ENCODE results near the gene RAVER2. TPM values are rescaled to one million over a fixed set of nuclear protein-coding genes. Genes with fewer than 3 reads are reported as not detected.
"Not testable (repeated sequence)": the region's sequence is repeated elsewhere in the genome, so short reads cannot be mapped to it uniquely, and the experiment has no call there.

Gene RAVER2
- total RNA-seq, 2 donors from 2014 or later: 6.9 to 8.8 TPM

DNA sequence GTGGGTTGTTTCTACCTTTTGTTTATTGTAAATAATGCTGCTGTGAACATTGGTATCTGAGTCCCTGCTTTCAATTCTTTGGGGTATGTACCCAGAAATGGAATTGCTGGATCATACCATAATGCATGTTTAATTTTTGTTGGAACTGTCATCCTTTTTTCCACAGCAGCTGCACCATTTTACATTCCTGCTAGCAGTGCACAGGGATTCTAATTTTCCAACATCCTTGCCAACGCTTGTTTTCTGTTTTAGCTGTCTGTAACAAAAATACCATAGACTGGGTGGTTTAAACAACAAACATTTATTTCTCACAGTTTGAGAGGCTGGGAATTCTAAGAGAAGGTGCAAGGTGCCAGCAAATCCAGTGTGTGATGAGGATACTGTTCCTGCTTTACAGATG lies 65.1 kb downstream of the RAVER2 start:
- Histone ChIP-seq H3K4me1 (no peaks in the 10 kb centered on the region), H3K9me3 (no peaks in the 10 kb centered on the region), H3K36me3 (replicated peaks in 1 of 2; ENCODE audit: insufficient read depth in 1 of 2, low read depth in 2 of 2) (no peaks in the 10 kb centered on the region), H3K27me3 (no peaks in the 10 kb centered on the region), H3K4me3 (no peak overlapping the region), H3K27ac (no peak overlapping the region)
- TF ChIP-seq CTCF (IDR thresholded peaks at IDR 0.05): no peak
- TF ChIP-seq POLR2A (IDR thresholded peaks at IDR 0.05): no peak
- intact Hi-C loops (cut with DNase I): no loop called here
- no peak for DNase-seq
- ATAC-seq: no peak
- 91 to 100% methylated on average over 1 of the region's 1 CpG for WGBS, 2 donors

- 91 to 93% methylated on average over 6 of the region's 6 CpGs for WGBS, 2 donors
- Histone ChIP-seq H3K4me1 (no peaks in the 10 kb centered on the region), H3K9me3 (no peaks in the 10 kb centered on the region), H3K4me3 (no peak overlapping the region), H3K27me3 (no peaks in the 10 kb centered on the region), H3K27ac (no peak overlapping the region), H3K36me3 (replicated peaks in 1 of 2; ENCODE audit: insufficient read depth in 1 of 2, low read depth in 2 of 2) (no peaks in the 10 kb centered on the region)
- no peak for TF ChIP-seq CTCF (IDR thresholded peaks at IDR 0.05)
- no peak for TF ChIP-seq POLR2A (IDR thresholded peaks at IDR 0.05)
- intact Hi-C loops (cut with DNase I): no loop called here
- no peak for DNase-seq
- no peak for ATAC-seq
Measured at GRCh38 chr1:64811131-64811530, 66.3 kb downstream of the RAVER2 start.

DNA sequence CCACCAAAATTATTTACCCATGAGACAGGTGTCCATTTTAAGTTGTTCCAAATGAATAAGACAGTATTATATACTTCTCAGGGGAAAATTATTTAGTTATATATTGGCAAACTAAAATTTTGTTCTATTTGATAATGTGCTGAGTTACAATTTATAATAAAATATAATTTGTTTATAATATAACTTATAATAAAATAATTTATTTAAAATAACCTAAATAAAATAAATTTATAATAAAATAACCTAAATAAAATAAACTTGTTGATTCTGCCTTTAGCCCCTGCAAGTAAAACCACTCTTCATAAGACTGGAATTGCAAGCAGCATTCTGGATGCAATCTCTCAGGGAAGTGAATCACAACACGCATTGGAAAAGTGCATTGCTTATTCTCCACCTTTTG lies 69.6 kb downstream of the RAVER2 start:
- DNase-seq (no peak), ATAC-seq (no peak)
- 84 to 100% methylated on average over 1 of the region's 1 CpG for WGBS, 2 donors
- Histone ChIP-seq H3K36me3 (replicated peaks in 1 of 2; ENCODE audit: insufficient read depth in 1 of 2, low read depth in 2 of 2) (no peaks in the 10 kb centered on the region), H3K4me3 (no peak overlapping the region), H3K9me3 (no peaks in the 10 kb centered on the region), H3K27ac (no peak overlapping the region), H3K4me1 (no peaks in the 10 kb centered on the region), H3K27me3 (no peaks in the 10 kb centered on the region)
- TF ChIP-seq CTCF (IDR thresholded peaks at IDR 0.05) (no peak), POLR2A (IDR thresholded peaks at IDR 0.05) (no peak)
- intact Hi-C loops (cut with DNase I): no loop called here

- ATAC-seq; H3K36me3 ChIP-seq (replicated peaks in 1 of 2; ENCODE audit: insufficient read depth in 1 of 2, low read depth in 2 of 2); H3K27ac ChIP-seq; H3K9me3 ChIP-seq; H3K27me3 ChIP-seq; intact Hi-C loops (cut with DNase I); H3K4me3 ChIP-seq; DNase-seq; H3K4me1 ChIP-seq: not testable (repeated sequence)
- WGBS, 2 donors: 91 to 92% methylated on average over 5 of the region's 5 CpGs
Measured at GRCh38 chr1:64817364-64817763, 72.5 kb downstream of the RAVER2 start.

DNA sequence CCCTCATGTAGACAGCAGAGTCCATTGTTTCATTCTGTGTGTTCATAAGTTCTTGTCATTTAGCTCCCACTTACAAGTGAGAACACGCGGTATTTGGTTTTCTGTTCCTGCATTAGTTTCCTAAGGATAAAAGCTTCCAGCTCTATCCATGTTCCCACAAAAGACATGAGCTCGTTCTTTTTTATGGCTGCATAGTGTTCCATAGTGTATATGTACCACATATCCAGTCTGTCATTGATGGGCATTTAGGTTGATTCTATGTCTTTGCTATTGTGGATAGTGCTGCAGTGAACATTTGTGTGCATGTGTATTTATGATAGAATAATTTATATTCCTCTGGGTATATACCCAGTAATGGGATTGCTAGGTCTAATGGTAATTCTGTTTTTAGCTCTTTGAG lies 75.7 kb downstream of the RAVER2 start:
- not testable (repeated sequence) for DNase-seq; H3K27ac ChIP-seq; H3K27me3 ChIP-seq; H3K9me3 ChIP-seq; ATAC-seq; H3K4me1 ChIP-seq; H3K36me3 ChIP-seq (replicated peaks in 1 of 2; ENCODE audit: insufficient read depth in 1 of 2, low read depth in 2 of 2); H3K4me3 ChIP-seq
- WGBS, 2 donors: 92 to 97% methylated on average over 3 of the region's 3 CpGs
- intact Hi-C loops (cut with DNase I): loop anchor here (10.0 kb wide), 1 partner anchor 136 kb away; no protein-coding TSS in a partner anchor

GRCh38 chr1:64822621-64823020 lies 77.7 kb downstream of the RAVER2 start:
- intact Hi-C loops (cut with DNase I): loop anchor here (10.0 kb wide), 1 partner anchor 138 kb away; no protein-coding TSS in a partner anchor
- 36 to 47% methylated on average over 1 of the region's 1 CpG for WGBS, 2 donors
- no peak for TF ChIP-seq CTCF (IDR thresholded peaks at IDR 0.05)
- TF ChIP-seq POLR2A (IDR thresholded peaks at IDR 0.05): no peak

More at GRCh38 chr1:64822621-64823020, 77.7 kb downstream of the RAVER2 start:
- Histone ChIP-seq H3K9me3 (no peaks in the 10 kb centered on the region), H3K27me3 (no peaks in the 10 kb centered on the region), H3K27ac (no peak overlapping the region), H3K36me3 (replicated peaks in 1 of 2; ENCODE audit: insufficient read depth in 1 of 2, low read depth in 2 of 2) (no peaks in the 10 kb centered on the region), H3K4me1 (no peaks in the 10 kb centered on the region), H3K4me3 (no peak overlapping the region)
- no peak for ATAC-seq
- DNase-seq: no peak

Data from body of pancreas (tissue), 4 donors.